Left ventricle myocardium inferior (tissue), 1 donor: ENCODE results near the gene PTGDS. TPM values are rescaled to one million over a fixed set of nuclear protein-coding genes. Genes with fewer than 3 reads are reported as not detected.
A peak's percentile ranks its signal among the peaks of the same experiment; 100 is the strongest.

Source experiments
- DNase-seq: peaks from one replicate; pipeline ENCODE4 v3.0.0-alpha.2; 2020
- H3K27ac ChIP-seq: fragments of 200-600 bp; replicated peaks from 2 replicates; pipeline ENCODE4 v1.8.0; 2021
- H3K27me3 ChIP-seq: fragments of 200-600 bp; 2 replicates; pipeline ENCODE4 v1.8.0; 2021; ENCODE audit warnings: low read depth
- H3K36me3 ChIP-seq: fragments of 200-600 bp; 2 replicates; pipeline ENCODE4 v1.8.0; 2021
- H3K4me1 ChIP-seq: fragments of 200-600 bp; 2 replicates; pipeline ENCODE4 v1.8.0; 2021
- H3K4me3 ChIP-seq: fragments of 200-600 bp; 2 replicates; pipeline ENCODE4 v1.8.0; 2021; ENCODE audit warnings: mild to moderate bottlenecking, moderate library complexity
- H3K9me3 ChIP-seq: fragments of 200-600 bp; replicated peaks from 2 replicates; pipeline ENCODE4 v1.8.0; 2021
- CTCF ChIP-seq: fragments of 200-600 bp; IDR thresholded peaks from 2 replicates; pipeline ENCODE4 v1.8.0; 2021; ENCODE audit warnings: antibody characterized with exemption, mild to moderate bottlenecking, borderline replicate concordance
- intact Hi-C: fragments of 100-400 bp; cut with micrococcal nuclease; formaldehyde crosslinking; loops from one replicate; pipeline ENCODE4 v1.11.0; 2022
- long read RNA-seq: library from polyadenylated mRNA; unstranded; transcript quantifications from one replicate; pipeline ENCODE4 v2.0.0, GENCODE V29; 2021
- total RNA-seq: library from RNA; stranded (reverse); fragmentation: NEBNext Ultra II Directional; extraction: Animal tissue kit (Norgen Biotek cat#: 25700); gene quantifications from one replicate; pipeline ENCODE4 v1.2.1, GENCODE V29; 2021
- donor health status: DM: no; HTN: yes; CAD: no; lungs with severe emphysema.

The PTGDS gene
- total RNA-seq = 3,579 TPM
- long read RNA-seq, transcript PTGDS-209 (6 exons, 754 nt) = minor isoform, 16 of 3,063 reads
- long read RNA-seq, transcript PTGDS-202 (7 exons, 807 nt) = major isoform, 2,794 of 3,063 reads
- long read RNA-seq, partial matches to known transcripts = 38 of 3,063 reads
- long read RNA-seq, other reads (novel, unspliced or antisense) = 212 of 3,063 reads

GRCh38 chr9:136977223-136977622 lies at the start of gene PTGDS:
Gene PTGDS (plus strand): TSS chr9:136977504. CDS start chr9:136977579, 75 bp downstream.
- peaks cover 5% of the 10 kb centered on the region for H3K36me3 ChIP-seq
- no peak for TF ChIP-seq CTCF
- peak within 1 kb of the TSS; percentile 77 for H3K4me3 ChIP-seq
- DNase-seq = peak; percentile 89
- peak within 1 kb of the TSS; percentile 91 for H3K27ac ChIP-seq
- peaks cover 92% of the 10 kb centered on the region for H3K4me1 ChIP-seq
- H3K9me3 ChIP-seq = no peaks in the 10 kb centered on the region
- intact Hi-C loops = no loop called here
- no peaks in the 10 kb centered on the region for H3K27me3 ChIP-seq

GRCh38 chr9:136928591-136928990 lies 48.7 kb upstream of the PTGDS start:
- peak; percentile 62 for DNase-seq
- intact Hi-C loops = loop anchor here (10.0 kb wide), 1 partner anchor 64 kb away; the partner anchor contains the start of gene EDF1
- Histone ChIP-seq H3K27me3 (no peaks in the 10 kb centered on the region), H3K4me3 (peak overlapping the region; percentile 52), H3K9me3 (no peaks in the 10 kb centered on the region), H3K4me1 (peaks cover 69% of the 10 kb centered on the region), H3K27ac (peak overlapping the region; percentile 91), H3K36me3 (peaks cover 13% of the 10 kb centered on the region)
- TF ChIP-seq CTCF = peak; percentile 53

GRCh38 chr9:136930014-136930413 lies 47.3 kb upstream of the PTGDS start:
- TF ChIP-seq CTCF = no peak
- DNase-seq = no peak
- peaks cover 7% of the 10 kb centered on the region for H3K36me3 ChIP-seq
- H3K9me3 ChIP-seq = no peaks in the 10 kb centered on the region
- H3K27me3 ChIP-seq = no peaks in the 10 kb centered on the region
- intact Hi-C loops = loop anchor here (10.0 kb wide), 1 partner anchor 45 kb away; the partner anchor contains the start of gene TRAF2
- H3K4me1 ChIP-seq = peaks cover 55% of the 10 kb centered on the region
- H3K4me3 ChIP-seq = no peak overlapping the region
- H3K27ac ChIP-seq = peak overlapping the region; percentile 91

GRCh38 chr9:136931611-136932130 lies 45.6 kb upstream of the PTGDS start:
- H3K36me3 ChIP-seq = no peaks in the 10 kb centered on the region
- no peak for TF ChIP-seq CTCF
- H3K27me3 ChIP-seq = no peaks in the 10 kb centered on the region
- no peak for DNase-seq
- H3K4me3 ChIP-seq = no peak overlapping the region
- H3K9me3 ChIP-seq = no peaks in the 10 kb centered on the region
- intact Hi-C loops = loop anchor here (10.0 kb wide), 1 partner anchor 47 kb away; the partner anchor contains the start of gene TRAF2
- H3K27ac ChIP-seq = no peak overlapping the region
- peaks cover 38% of the 10 kb centered on the region for H3K4me1 ChIP-seq

- Histone ChIP-seq H3K27me3 (no peaks in the 10 kb centered on the region), H3K4me3 (no peak overlapping the region), H3K27ac (no peak overlapping the region), H3K4me1 (peaks cover 16% of the 10 kb centered on the region), H3K36me3 (peaks cover 6% of the 10 kb centered on the region), H3K9me3 (no peaks in the 10 kb centered on the region)
- TF ChIP-seq CTCF = no peak
- DNase-seq = no peak
- intact Hi-C loops = loop anchor here (10.0 kb wide), 1 partner anchor 49 kb away; the partner anchor contains the start of gene TRAF2
Measured at GRCh38 chr9:136934277-136934676, 43.0 kb upstream of the PTGDS start.
